ENCODE measurements around the gene C1orf53.
A peak's percentile ranks its signal among the peaks of the same experiment; 100 is the strongest.

GRCh38 chr1:197916500-197916983 is 14.1 kb downstream of the C1orf53 start:
- TF ChIP-seq EP300 (IDR thresholded peaks at IDR 0.05; ENCODE audit: borderline replicate concordance in 1 of 2, low read depth in 2 of 2, low read length in 2 of 2) (no peak), CTCF (IDR thresholded peaks at IDR 0.05; ENCODE audit: control extremely low read depth in 1 of 3, insufficient read depth in 1 of 3, low read depth in 1 of 3, low read length in 3 of 3) (no peak), TAF1 (IDR thresholded peaks at IDR 0.05; ENCODE audit: low read depth, low read length) (no peak), SP2 (IDR thresholded peaks at IDR 0.05; ENCODE audit: low read length) (no peak), EZH2 (IDR thresholded peaks at IDR 0.05; ENCODE audit: low read depth, low read length, severe bottlenecking) (peak; percentile 76), POLR2AphosphoS5 (IDR thresholded peaks at IDR 0.05; ENCODE audit: low read depth, low read length) (no peak), SUZ12 (IDR thresholded peaks at IDR 0.05; ENCODE audit: low read length) (peak; percentile 75; the same call in 1 of the 2 replicates), GTF2F1 (IDR thresholded peaks at IDR 0.05; ENCODE audit: borderline replicate concordance, low read depth, low read length) (no peak)
